ENCODE measurements around the gene MYL11.
"Not testable (repeated sequence)": the region's sequence is repeated elsewhere in the genome, so short reads cannot be mapped to it uniquely, and the experiment has no call there.

MYL11 gene

GRCh38 chr16:30382111-30382881, 7.7 kb downstream of the MYL11 start, which contains the start of gene SEPTIN1:
Gene SEPTIN1 (minus strand): TSS chr16:30382561. CDS start chr16:30382542, 19 bp downstream.
- DNase-seq = peak in 1 of 10 donors; percentile 35
- intact Hi-C loops (cut with DNase I) = no loop called here

DNA sequence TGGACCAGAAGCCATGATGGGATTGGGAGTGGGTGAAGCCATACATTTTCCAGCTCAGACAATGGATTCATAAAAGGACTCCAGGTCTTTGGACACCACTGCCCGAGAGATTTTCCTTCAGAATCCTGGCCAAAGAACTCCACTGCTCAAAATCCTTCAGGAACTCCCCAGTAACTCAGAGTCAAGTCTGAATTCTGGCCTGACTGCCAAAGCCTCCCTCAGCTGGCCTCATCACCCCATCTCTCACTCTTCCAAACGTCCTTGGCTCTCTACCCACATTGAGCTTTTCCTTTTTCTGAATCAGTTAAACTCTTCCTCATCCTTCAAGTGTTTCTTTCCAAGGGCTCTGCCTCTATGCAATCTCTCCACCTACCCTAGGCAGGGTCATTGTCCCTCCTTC, 8.9 kb downstream of the MYL11 start:
- intact Hi-C loops (cut with DNase I) = no loop called here
- no peak for DNase-seq

DNA sequence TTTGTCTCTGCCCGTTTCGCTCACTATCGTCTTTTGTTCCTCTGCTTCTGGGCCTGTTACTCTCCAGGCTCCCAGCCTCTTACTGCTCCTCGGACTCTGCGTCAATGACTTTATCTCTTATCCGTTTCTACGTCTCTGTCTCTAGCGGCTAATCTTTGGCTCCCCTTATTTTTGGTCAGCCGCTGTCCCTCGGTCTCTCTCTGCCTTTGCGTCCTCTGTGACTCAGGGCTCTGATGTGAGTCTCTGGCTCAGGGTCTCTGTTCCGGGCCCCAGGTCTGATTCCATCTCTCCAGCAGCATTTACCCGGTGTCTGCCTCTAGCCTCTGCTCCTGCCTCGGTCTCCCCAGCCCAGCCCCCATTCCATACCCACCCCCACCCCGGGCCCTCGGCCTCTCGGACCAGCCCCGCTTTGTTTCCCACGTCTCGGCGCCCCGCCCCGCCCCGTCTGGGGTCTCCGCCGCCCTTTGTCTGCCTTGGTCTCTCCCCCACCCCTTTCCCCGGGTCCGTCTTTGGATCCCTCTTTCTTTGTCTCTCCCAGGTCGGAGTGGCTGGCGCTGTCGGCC, 20.1 kb downstream of the MYL11 start:
- DNase-seq = no peak
- intact Hi-C loops (cut with DNase I) = loop anchor here (1.0 to 5.0 kb wide), 3 partner anchors 13 to 47 kb away; partner anchors contain the start of gene ZNF771

GRCh38 chr16:30395155-30395991, 20.8 kb downstream of the MYL11 start, which contains the start of gene ZNF48:
Gene ZNF48 (plus strand): TSS chr16:30395420. CDS start chr16:30395795, 375 bp downstream.
- intact Hi-C loops (cut with DNase I) = loop anchor here (1.0 to 5.0 kb wide), 3 partner anchors 12 to 48 kb away; partner anchors contain the start of gene ZNF771
- peak; percentile 74 to 99 (median 90) for DNase-seq

GRCh38 chr16:30395992-30396585, 21.5 kb downstream of the MYL11 start:
- intact Hi-C loops (cut with DNase I) = loop anchor here (1.0 to 5.0 kb wide), 3 partner anchors 11 to 49 kb away; partner anchors contain the start of gene ZNF771

GRCh38 chr16:30396627-30397026, 22.0 kb downstream of the MYL11 start:
- intact Hi-C loops (cut with DNase I) = loop anchor here (5.0 kb wide), 1 partner anchor 49 kb away; no protein-coding TSS in a partner anchor
- not testable (repeated sequence) for DNase-seq

More at GRCh38 chr16:30395992-30396585, 21.5 kb downstream of the MYL11 start:
- no peak for DNase-seq

GRCh38 chr16:30397056-30397455, 22.5 kb downstream of the MYL11 start:
- DNase-seq = no peak
- intact Hi-C loops (cut with DNase I) = loop anchor here (5.0 kb wide), 1 partner anchor 50 kb away; no protein-coding TSS in a partner anchor

- no peak for DNase-seq
- intact Hi-C loops (cut with DNase I) = loop anchor here (5.0 kb wide), 1 partner anchor 51 kb away; no protein-coding TSS in a partner anchor
Observed at GRCh38 chr16:30397776-30398660, 23.4 kb downstream of the MYL11 start.

DNA sequence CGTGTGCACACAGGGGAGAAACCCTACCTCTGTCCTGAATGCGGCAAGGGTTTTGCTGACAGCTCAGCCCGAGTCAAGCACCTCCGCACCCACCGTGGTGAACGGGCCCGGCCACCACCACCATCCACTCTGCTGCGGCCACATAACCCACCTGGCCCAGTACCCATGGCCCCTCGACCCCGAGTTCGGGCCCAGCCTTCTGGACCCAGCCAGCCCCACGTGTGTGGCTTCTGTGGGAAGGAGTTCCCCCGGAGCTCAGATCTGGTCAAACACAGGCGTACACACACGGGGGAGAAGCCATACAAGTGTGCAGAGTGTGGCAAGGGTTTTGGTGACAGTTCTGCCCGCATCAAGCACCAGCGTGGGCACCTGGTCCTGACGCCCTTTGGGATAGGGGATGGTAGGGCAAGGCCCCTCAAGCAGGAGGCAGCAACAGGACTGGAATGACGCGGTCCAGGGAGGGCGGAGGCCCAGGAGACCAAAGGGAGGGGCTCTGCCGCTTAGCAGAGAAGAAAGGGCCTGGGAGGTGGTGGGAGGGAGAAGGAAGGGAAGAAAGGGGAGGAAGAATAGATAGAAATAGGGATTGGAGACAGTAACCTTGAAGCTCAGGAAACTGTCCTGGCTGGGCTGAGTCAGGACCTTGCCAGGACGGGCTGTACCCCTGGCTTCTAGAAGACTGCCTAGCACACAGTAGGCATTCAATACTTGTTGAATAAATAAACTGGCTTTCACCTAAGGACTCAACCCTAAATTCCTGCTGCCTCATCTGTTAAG, 24.2 kb downstream of the MYL11 start:
- no peak for DNase-seq
- intact Hi-C loops (cut with DNase I) = loop anchor here (5.0 kb wide), 1 partner anchor 52 kb away; no protein-coding TSS in a partner anchor

GRCh38 chr16:30399435-30400186, 25.0 kb downstream of the MYL11 start:
- intact Hi-C loops (cut with DNase I) = loop anchor here (5.0 kb wide), 1 partner anchor 52 kb away; no protein-coding TSS in a partner anchor
- no peak for DNase-seq

GRCh38 chr16:30401768-30402425, 27.3 kb downstream of the MYL11 start:
- intact Hi-C loops (cut with DNase I) = no loop called here
- DNase-seq = no peak

DNA sequence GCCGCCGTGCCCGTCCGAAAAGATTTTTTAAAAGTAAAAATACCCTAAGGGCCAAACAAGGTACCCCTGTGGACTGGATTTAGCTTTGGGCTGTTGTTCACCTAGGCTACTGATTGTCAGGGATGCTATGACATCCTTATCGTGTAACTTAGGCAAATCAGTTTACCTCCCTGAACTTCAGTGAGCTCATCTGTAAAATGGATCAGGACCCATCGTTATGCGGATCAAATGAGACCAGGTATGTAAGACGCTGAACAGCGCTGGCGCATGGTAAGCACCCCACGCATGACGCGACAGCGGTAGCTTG, 32.1 kb downstream of the MYL11 start:
- no peak for DNase-seq
- intact Hi-C loops (cut with DNase I) = loop anchor here (1.0 to 5.0 kb wide), 2 partner anchors 11 to 39 kb away; partner anchors contain the start of gene ZNF48

DNA sequence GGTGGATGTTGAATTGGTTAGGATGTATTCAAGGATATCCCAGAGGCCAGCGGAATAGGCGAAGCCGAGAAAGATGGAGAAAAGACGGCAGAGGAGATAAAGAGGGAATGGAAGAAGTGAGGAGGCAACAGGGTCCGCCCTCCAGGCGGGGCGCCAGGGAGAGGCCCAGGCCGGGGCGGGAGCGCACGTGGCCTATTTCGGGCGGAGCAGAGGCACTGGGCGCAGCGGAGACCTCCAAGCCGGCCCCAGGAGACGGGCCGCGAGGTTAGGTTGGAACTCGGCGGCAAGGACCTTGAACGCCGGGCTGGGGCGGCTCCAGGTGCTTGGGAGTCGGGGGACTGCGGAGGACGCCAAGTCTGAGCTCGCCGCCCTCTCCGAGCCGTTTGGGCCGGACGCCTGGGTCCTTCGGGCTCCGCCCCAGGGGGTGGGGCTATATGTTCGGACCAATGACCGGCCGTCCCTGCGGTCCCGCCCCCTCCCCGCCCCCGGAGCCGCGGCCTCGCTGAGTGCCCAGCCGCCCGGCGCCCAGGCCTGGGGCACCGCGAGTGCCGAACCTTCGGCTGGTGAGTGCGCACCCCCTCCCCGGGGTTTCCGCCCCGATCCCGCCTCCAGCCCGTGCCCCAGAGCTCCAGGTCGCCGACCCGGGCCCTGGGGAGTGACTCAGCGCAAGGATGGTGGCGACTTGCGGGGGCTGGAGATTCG, 32.7 kb downstream of the MYL11 start, which contains the start of gene ZNF771:
TSS of gene ZNF771 (plus strand) at position 505 of the 702 bp plus-strand sequence. CDS start 448 bp downstream, outside the sequence.
- peak; percentile 89 to 99 (median 94) for DNase-seq
- intact Hi-C loops (cut with DNase I) = loop anchor here (1.0 to 5.0 kb wide), 2 partner anchors 12 to 40 kb away; partner anchors contain the start of gene ZNF48

- peak in 2 of 10 donors; percentile 30 to 85 for DNase-seq
- intact Hi-C loops (cut with DNase I) = loop anchor here (1.0 to 5.0 kb wide), 2 partner anchors 13 to 41 kb away; partner anchors contain the start of gene ZNF48
Observed at GRCh38 chr16:30407804-30408534, 33.4 kb downstream of the MYL11 start.
